Stomach smooth muscle (tissue), 2 donors: Measurements from ENCODE around the gene USP33.
"Not testable (repeated sequence)": the region's sequence is repeated elsewhere in the genome, so short reads cannot be mapped to it uniquely, and the experiment has no call there.

Experiments used
- H3K27ac ChIP-seq: one replicate; pipeline ENCODE4 v1.7.0; 2013; ENCODE audit warnings: mild to moderate bottlenecking, low read length, inconsistent platforms
- H3K27me3 ChIP-seq, 2 donors: one replicate each; pipeline ENCODE4 v1.7.0; 2013; ENCODE audit warnings: low read length in 2 of 2; ENCODE audit not compliant: insufficient read depth in 2 of 2, control insufficient read depth in 1 of 2
- H3K36me3 ChIP-seq, 2 donors: one replicate each; pipeline ENCODE4 v1.7.0; 2013; ENCODE audit warnings: low read length in 2 of 2; ENCODE audit not compliant: control insufficient read depth in 2 of 2, insufficient read depth in 2 of 2
- H3K4me1 ChIP-seq: one replicate; pipeline ENCODE4 v1.7.0; 2013; ENCODE audit warnings: low read length; ENCODE audit not compliant: control insufficient read depth, insufficient read depth
- H3K4me3 ChIP-seq, 2 donors: one replicate each; pipeline ENCODE4 v1.7.0; 2013; ENCODE audit warnings: low read length in 2 of 2
- H3K9ac ChIP-seq, 2 donors: one replicate each; pipeline ENCODE4 v1.7.0; 2013; ENCODE audit warnings: low read length in 2 of 2, mild to moderate bottlenecking in 1 of 2
- H3K9me3 ChIP-seq, 2 donors: one replicate each; pipeline ENCODE4 v1.7.0; 2013; ENCODE audit warnings: low read length in 2 of 2; ENCODE audit not compliant: control insufficient read depth in 2 of 2
- donor health status: healthy.
- donor health status: Pancreatic carcinoma.

USP33 gene

DNA sequence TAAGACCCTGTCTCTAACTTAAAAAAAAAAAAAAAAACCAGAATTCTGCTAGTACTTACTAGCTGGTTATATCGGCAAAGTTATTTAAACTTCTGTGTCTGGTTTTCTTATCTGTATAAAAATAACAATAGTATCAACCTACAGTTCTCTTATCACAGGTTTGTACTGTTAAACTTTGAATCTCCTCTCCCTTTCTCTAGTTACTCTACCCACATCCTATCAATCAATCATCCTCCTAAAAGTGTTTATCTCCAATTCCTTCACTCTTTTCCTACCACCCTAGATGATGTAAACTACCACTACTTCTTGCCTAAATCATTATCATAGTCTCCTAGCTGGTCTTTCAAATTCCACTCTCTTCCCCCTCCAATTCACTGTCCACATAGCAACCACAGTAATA is 27.6 kb downstream of the USP33 start:
- Histone ChIP-seq H3K27ac (no peak overlapping the region), H3K36me3 (peaks cover 3 to 13% of the 10 kb centered on the region in 2 donors), H3K27me3 (no peaks in the 10 kb centered on the region)

DNA sequence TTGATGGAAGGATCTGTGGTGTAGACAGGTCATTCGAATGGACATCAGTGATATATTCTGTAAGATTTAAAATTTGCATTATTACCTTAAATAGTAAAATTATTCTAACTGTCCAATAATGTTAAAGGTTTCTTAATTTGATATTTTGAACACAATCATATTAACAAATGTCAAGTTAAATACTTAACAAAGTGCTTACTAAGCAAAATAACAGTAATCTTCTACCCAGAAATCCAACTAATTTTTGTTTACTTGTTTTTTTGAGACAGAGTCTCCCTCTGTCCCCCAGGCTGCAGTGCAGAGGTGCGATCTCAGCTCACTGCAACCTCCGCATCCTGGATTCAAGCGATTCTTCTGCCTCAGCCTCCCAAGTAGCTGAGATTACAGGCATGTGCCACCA is 33.9 kb downstream of the USP33 start:
- H3K36me3 ChIP-seq: peaks cover 14 to 45% of the 10 kb centered on the region in 2 donors

More for the DNA sequence above, 27.6 kb downstream of the USP33 start:
- no peaks in the 10 kb centered on the region for H3K9me3 ChIP-seq
- H3K4me1 ChIP-seq: no peaks in the 10 kb centered on the region
- H3K9ac ChIP-seq: no peak overlapping the region
- no peak overlapping the region for H3K4me3 ChIP-seq

DNA sequence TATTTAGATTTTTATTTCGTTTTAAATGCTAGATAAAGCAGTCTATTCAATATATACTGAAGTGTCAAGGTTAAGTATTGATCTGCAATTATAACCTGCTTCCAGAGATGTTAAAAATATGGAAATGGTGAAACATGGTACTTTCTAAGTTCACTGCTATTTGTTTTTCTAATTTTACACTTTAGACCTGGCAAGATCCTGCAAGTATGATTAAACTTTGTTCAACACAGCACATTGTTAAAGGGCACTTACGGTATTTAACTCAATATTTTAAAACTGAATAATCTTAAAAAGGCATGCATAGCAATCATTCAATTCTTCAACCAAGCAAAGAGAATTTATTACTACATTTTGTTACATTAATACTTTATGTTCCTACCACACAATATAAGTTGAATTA is 41.5 kb downstream of the USP33 start:
- Histone ChIP-seq H3K27me3 (no peaks in the 10 kb centered on the region), H3K36me3 (peaks cover 12 to 30% of the 10 kb centered on the region in 2 donors), H3K9ac (no peak overlapping the region), H3K27ac (no peak overlapping the region), H3K9me3 (no peaks in the 10 kb centered on the region), H3K4me1 (no peaks in the 10 kb centered on the region), H3K4me3 (no peak overlapping the region)

More for the DNA sequence above, 33.9 kb downstream of the USP33 start:
- Histone ChIP-seq H3K27ac (no peak overlapping the region), H3K9ac (no peak overlapping the region), H3K4me1 (no peaks in the 10 kb centered on the region), H3K4me3 (no peak overlapping the region), H3K9me3 (no peaks in the 10 kb centered on the region), H3K27me3 (no peaks in the 10 kb centered on the region)

DNA sequence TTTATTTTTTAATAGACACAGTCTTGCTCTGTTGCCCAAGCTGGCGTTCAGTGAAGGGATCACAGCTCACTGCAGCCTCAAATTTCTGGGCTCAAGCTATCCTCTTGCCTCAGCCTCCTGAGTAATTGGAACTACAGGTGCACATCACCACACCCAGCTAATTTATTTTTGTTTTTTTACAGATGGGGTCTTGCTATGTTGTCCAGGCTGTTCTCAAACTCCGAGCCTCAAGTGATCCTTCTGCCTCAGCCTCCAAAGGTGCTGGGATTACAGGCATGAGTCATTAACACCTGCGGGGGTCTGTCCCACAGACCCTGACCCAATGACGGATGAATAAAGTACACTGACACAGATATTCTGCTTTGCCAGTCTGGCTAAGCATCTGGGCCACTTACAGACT is 43.6 kb downstream of the USP33 start:
- no peaks in the 10 kb centered on the region for H3K27me3 ChIP-seq
- no peak overlapping the region for H3K4me3 ChIP-seq
- H3K9me3 ChIP-seq: no peaks in the 10 kb centered on the region
- no peaks in the 10 kb centered on the region for H3K4me1 ChIP-seq
- H3K36me3 ChIP-seq: peaks cover 10 to 24% of the 10 kb centered on the region in 2 donors
- H3K9ac ChIP-seq: no peak overlapping the region
- no peak overlapping the region for H3K27ac ChIP-seq

DNA sequence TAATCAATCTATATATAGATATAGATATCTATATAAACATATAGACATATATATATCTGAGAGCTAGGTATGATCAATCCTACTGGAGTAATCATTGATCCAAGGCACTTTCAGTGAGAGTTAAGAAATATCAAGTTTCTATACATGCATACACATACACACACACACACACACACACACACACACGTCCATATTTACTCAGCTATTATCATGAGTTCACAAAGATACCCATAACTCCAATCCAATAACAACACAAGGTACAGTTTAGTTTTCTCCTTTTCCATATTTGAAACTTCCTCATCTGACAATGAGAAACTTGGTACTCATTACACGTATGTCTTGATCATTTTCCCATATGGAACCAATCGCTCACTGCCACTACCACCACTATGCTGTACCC is 49.9 kb downstream of the USP33 start:
- H3K36me3 ChIP-seq: peaks cover 31 to 44% of the 10 kb centered on the region in 2 donors

DNA sequence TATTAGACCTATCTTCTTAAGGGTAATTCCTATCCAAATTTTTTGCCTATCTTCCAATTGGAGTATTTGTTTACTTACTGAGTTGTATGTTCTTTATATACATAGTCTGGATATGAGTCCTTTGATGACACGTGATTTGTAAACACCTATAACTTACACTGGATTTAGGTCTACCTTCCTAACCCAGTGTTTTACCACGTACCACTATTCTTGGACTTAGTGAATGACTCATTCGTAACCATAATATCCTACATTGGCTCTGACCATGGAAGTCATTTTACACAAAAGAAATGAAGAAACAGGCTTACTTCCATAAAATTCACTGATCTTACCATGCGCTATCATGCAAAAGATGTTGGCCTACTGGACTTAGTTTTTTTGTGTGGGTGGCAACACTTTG is 53.3 kb downstream of the USP33 start:
- Histone ChIP-seq H3K9ac (no peak overlapping the region), H3K27ac (no peak overlapping the region), H3K4me3 (no peak overlapping the region), H3K4me1 (no peaks in the 10 kb centered on the region), H3K9me3 (no peaks in the 10 kb centered on the region), H3K36me3 (peaks cover 27 to 34% of the 10 kb centered on the region in 2 donors), H3K27me3 (no peaks in the 10 kb centered on the region)

More for the DNA sequence above, 49.9 kb downstream of the USP33 start:
- no peaks in the 10 kb centered on the region for H3K27me3 ChIP-seq
- H3K27ac ChIP-seq: no peak overlapping the region
- H3K4me3 ChIP-seq: no peak overlapping the region
- no peaks in the 10 kb centered on the region for H3K4me1 ChIP-seq
- H3K9ac ChIP-seq: no peak overlapping the region
- H3K9me3 ChIP-seq: no peaks in the 10 kb centered on the region

DNA sequence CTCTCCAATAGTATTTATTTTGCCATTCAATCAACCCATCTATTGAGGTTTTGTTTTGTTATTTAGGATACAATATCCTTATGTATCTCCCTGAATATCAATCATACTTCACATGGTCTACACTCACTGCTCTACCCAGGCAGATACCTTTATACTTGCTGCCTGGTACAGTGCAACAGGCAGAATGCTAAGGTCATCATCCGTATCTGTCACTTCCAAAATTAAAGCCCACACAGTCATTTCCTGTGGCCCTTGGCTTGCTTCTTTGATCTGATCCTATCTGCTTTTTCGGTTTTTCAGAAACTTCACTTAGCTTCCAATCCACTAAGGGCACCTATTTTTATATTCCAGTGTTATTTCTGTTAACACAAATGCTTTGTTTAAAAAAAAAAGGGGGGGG is 54.9 kb downstream of the USP33 start:
- Histone ChIP-seq H3K4me1 (no peaks in the 10 kb centered on the region), H3K36me3 (peaks cover 18% of the 10 kb centered on the region in 2 donors), H3K27ac (no peak overlapping the region), H3K9me3 (no peaks in the 10 kb centered on the region), H3K9ac (no peak overlapping the region), H3K4me3 (no peak overlapping the region), H3K27me3 (no peaks in the 10 kb centered on the region)

DNA sequence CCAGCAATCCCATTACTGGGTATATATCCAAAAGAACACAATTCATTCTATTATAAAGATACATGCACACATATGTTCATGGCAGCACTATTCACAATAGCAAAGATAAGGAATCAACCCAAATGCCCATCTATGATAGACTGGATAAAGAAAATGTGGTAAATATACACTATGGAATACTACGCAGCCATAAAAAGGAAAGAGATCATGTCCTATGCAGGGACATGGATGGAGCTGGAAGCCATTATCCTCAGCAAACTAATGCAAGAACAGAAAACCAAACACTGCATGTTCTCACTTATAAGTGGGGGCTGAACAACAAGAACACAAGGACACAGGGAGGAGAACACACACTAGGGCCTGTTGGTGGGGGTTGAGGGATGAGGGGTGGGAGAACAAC is 60.0 kb downstream of the USP33 start:
- not testable (repeated sequence) for H3K4me3 ChIP-seq, H3K27me3 ChIP-seq, H3K4me1 ChIP-seq, H3K9ac ChIP-seq, H3K36me3 ChIP-seq, H3K27ac ChIP-seq, H3K9me3 ChIP-seq

DNA sequence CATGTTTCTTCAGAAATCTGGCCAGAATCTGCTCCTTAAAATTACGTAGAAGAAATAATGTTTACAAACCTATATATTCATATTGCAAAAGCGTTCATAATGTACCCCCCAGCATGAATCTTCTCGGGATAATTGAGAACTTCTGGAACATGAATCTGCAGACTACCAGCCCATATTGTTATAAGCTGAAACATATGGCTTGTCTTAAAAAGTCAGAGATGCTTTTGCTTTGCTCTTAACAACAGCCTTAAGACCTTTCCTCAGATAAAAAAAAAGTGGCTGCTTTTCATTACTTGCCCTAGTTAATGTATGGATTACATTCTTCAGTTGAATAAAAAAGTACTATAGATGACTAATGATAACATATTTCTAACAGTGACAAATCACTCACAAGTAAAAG is 62.2 kb downstream of the USP33 start:
- H3K4me1 ChIP-seq: no peaks in the 10 kb centered on the region
- H3K4me3 ChIP-seq: no peak overlapping the region
- peaks cover 7 to 8% of the 10 kb centered on the region in 2 donors for H3K36me3 ChIP-seq
- H3K9me3 ChIP-seq: no peaks in the 10 kb centered on the region
- H3K9ac ChIP-seq: no peak overlapping the region
- H3K27ac ChIP-seq: no peak overlapping the region
- no peaks in the 10 kb centered on the region for H3K27me3 ChIP-seq

DNA sequence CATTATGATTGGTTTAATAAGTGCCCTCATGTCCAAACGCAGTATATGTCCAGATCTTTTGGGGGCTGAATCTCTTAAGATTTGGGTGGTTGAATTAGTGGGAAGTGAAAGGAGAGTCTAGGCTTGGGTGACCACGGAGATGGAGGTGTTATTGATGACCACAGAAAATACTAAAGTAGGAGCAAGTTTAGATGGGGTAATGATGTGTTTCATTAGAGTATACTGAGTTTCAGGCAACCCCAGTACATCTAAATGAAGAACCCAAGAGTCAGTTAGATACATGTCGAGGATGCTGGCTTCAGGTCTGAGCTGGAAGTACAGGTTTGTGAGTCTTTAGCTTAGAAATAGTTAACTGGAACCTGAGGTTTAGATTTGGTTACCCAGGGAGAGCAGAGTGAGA is 70.7 kb downstream of the USP33 start:
- H3K4me1 ChIP-seq: no peaks in the 10 kb centered on the region
- no peaks in the 10 kb centered on the region for H3K9me3 ChIP-seq
- H3K27ac ChIP-seq: no peak overlapping the region
- peaks cover 0 to 2% of the 10 kb centered on the region in 2 donors for H3K36me3 ChIP-seq
- no peak overlapping the region for H3K9ac ChIP-seq
- H3K27me3 ChIP-seq: no peaks in the 10 kb centered on the region
- no peak overlapping the region for H3K4me3 ChIP-seq

DNA sequence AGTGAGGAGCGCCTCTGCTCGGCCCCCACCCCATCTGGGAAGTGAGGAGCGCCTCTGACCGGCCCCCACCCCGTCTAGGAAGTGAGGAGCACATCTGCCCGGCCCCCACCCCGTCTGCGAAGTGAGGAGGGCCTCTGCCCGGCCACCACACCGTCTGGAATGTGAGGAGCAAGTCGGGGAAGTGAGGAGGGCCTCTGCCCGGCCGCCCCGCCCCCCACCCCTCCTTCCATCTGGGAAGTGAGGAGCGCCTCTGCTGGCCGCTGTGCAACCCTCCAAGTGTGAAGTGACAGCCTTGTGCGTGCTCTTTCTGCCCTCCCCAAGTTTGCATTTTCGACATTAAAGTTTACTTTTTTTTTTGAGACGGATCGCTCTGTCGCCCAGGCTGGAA is 72.1 kb downstream of the USP33 start:
- Histone ChIP-seq H3K36me3 (peaks cover 0 to 2% of the 10 kb centered on the region in 2 donors), H3K9me3 (no peaks in the 10 kb centered on the region), H3K4me3 (no peak overlapping the region), H3K9ac (no peak overlapping the region), H3K27ac (no peak overlapping the region), H3K27me3 (no peaks in the 10 kb centered on the region), H3K4me1 (peaks cover 5% of the 10 kb centered on the region)
